H1 (cell line): ENCODE results near the gene CDK5RAP2. TPM values are rescaled to one million over a fixed set of nuclear protein-coding genes. Genes with fewer than 3 reads are reported as not detected.

Source experiments
- CTCF ChIA-PET: fragments of 300-600 bp; sonication (Branson Sonifier 250); formaldehyde crosslinking; loops from one replicate; lab custom pipeline; 2021; ENCODE audit not compliant: partially characterized antibody; lab: Charles Lee
- POLR2A ChIA-PET: fragments of 300-600 bp; sonication (Branson Sonifier 250); formaldehyde crosslinking; loops from one replicate; lab custom pipeline; 2021; ENCODE audit warnings: inconsistent platforms; ENCODE audit not compliant: partially characterized antibody; lab: Charles Lee
- DNase-seq, 2 experiments: peaks; one replicate each; pipeline versions ENCODE4 v3.0.0 to v3.0.0-alpha.2; 2010 to 2022; ENCODE audit warnings: low spot score in 2 of 2, low read depth in 1 of 2, mixed read lengths in 1 of 2
- FAIRE-seq: peaks from 2 replicates; lab custom pipeline; 2011; peaks lifted over from hg19 to GRCh38; lab: Jason Lieb, UNC
- H2AFZ ChIP-seq: 2 replicates; pipeline ENCODE4 v1.8.1; 2012; ENCODE audit warnings: low read length, inconsistent platforms
- H2AK5ac ChIP-seq: 2 replicates; pipeline ENCODE4 v1.6.1; 2013; ENCODE audit warnings: low read depth, low read length
- H2BK120ac ChIP-seq: replicated peaks from 2 replicates; pipeline ENCODE3; 2013; ENCODE audit warnings: low read depth, low read length, inconsistent platforms
- H2BK12ac ChIP-seq: 2 replicates; pipeline ENCODE4 v1.6.1; 2013; ENCODE audit warnings: low read depth, low read length
- H2BK15ac ChIP-seq: 2 replicates; pipeline ENCODE4 v1.6.1; 2013; ENCODE audit warnings: low read length
- H2BK20ac ChIP-seq: 2 replicates; pipeline ENCODE4 v1.6.1; 2013; ENCODE audit warnings: low read length
- H2BK5ac ChIP-seq: 2 replicates; pipeline ENCODE4 v1.6.1; 2013; ENCODE audit warnings: low read depth, low read length
- H3K14ac ChIP-seq: 2 replicates; pipeline ENCODE4 v1.6.1; 2013; ENCODE audit warnings: inconsistent platforms; ENCODE audit not compliant: insufficient read length
- H3K18ac ChIP-seq: 2 replicates; pipeline ENCODE4 v1.6.1; 2013; ENCODE audit warnings: low read length; ENCODE audit errors: extremely low read depth
- H3K23ac ChIP-seq: 2 replicates; pipeline ENCODE4 v1.6.1; 2013; ENCODE audit warnings: inconsistent platforms; ENCODE audit not compliant: insufficient read length
- H3K23me2 ChIP-seq: 2 replicates; pipeline ENCODE4 v1.6.1; 2013; ENCODE audit warnings: low read depth, low read length
- H3K27ac ChIP-seq: 2 replicates; pipeline ENCODE4 v1.6.1; 2011; ENCODE audit warnings: low read depth, low read length, inconsistent platforms
- H3K27me3 ChIP-seq, 4 experiments: replicated peaks in 1 of 4; 1 replicate in 1 of 4; 2 replicates in 3 of 4; pipeline versions ENCODE4 v1.6.1 to v1.8.1; 2011 to 2013; ENCODE audit warnings: low read length in 3 of 4, mild to moderate bottlenecking in 3 of 4, inconsistent platforms in 2 of 4, mixed read lengths in 2 of 4, moderate library complexity in 1 of 4; ENCODE audit not compliant: control insufficient read depth in 3 of 4, insufficient read depth in 3 of 4; ENCODE audit errors: extremely low read depth in 1 of 4
- H3K36me3 ChIP-seq, 4 experiments: 2 replicates each; pipeline versions ENCODE4 v1.6.1 to v1.8.1; 2011 to 2013; ENCODE audit warnings: mild to moderate bottlenecking in 4 of 4, low read length in 3 of 4, moderate library complexity in 2 of 4, control low read depth in 1 of 4, inconsistent platforms in 1 of 4; ENCODE audit not compliant: insufficient read depth in 4 of 4, control insufficient read depth in 2 of 4
- H3K4ac ChIP-seq: replicated peaks from 2 replicates; pipeline ENCODE3; 2013; ENCODE audit warnings: low read length, low read depth, mixed read lengths, inconsistent platforms; ENCODE audit not compliant: insufficient read length
- H3K4me1 ChIP-seq, 4 experiments: replicated peaks in 1 of 4; 1 replicate in 1 of 4; 2 replicates in 3 of 4; pipeline versions ENCODE4 v1.6.1 to v1.8.1; 2011 to 2013; ENCODE audit warnings: low read length in 3 of 4, inconsistent platforms in 2 of 4, mixed read lengths in 1 of 4; ENCODE audit not compliant: insufficient read depth in 4 of 4, control insufficient read depth in 3 of 4
- H3K4me2 ChIP-seq, 2 experiments: 2 replicates each; pipeline versions ENCODE4 v1.6.1 to v1.8.1; 2011 to 2013; ENCODE audit warnings: low read depth in 2 of 2, low read length in 2 of 2, control low read depth in 1 of 2, inconsistent platforms in 1 of 2, mild to moderate bottlenecking in 1 of 2; ENCODE audit not compliant: insufficient read depth in 1 of 2
- H3K4me3 ChIP-seq, 4 experiments: fragments of 200-600, 300-600 bp in 1 of 4; sonication (generic), shearing (Covaris generic), sonication (Bioruptor Twin) in 1 of 4; 2 replicates each; pipeline versions ENCODE4 v1.5.1 to v1.8.1; 2011 to 2016; ENCODE audit warnings: low read length in 4 of 4, low read depth in 3 of 4, control low read depth in 2 of 4, inconsistent platforms in 2 of 4, mild to moderate bottlenecking in 2 of 4, mixed read lengths in 1 of 4, moderate library complexity in 1 of 4; ENCODE audit not compliant: insufficient read depth in 2 of 4; ENCODE audit errors: extremely low read depth in 1 of 4
- H3K56ac ChIP-seq: replicated peaks from 2 replicates; pipeline ENCODE3; 2013; ENCODE audit warnings: low read depth, mild to moderate bottlenecking, mixed read lengths, low read length, inconsistent platforms; ENCODE audit not compliant: insufficient read length
- H3K79me1 ChIP-seq: 2 replicates; pipeline ENCODE4 v1.6.1; 2013; ENCODE audit warnings: low read depth, low read length, control low read depth
- H3K79me2 ChIP-seq, 2 experiments: 2 replicates each; pipeline versions ENCODE4 v1.6.1 to v1.8.1; 2012 to 2013; ENCODE audit warnings: low read length in 2 of 2, mild to moderate bottlenecking in 2 of 2, inconsistent platforms in 1 of 2; ENCODE audit not compliant: insufficient read depth in 2 of 2, control insufficient read depth in 1 of 2
- H3K9ac ChIP-seq, 4 experiments: replicated peaks in 1 of 4; 1 replicate in 1 of 4; 2 replicates in 3 of 4; pipeline versions ENCODE4 v1.6.1 to v1.8.1; 2011 to 2013; ENCODE audit warnings: low read depth in 3 of 4, low read length in 3 of 4, control low read depth in 2 of 4, mild to moderate bottlenecking in 2 of 4, moderate library complexity in 2 of 4, inconsistent platforms in 1 of 4; ENCODE audit errors: extremely low read depth in 1 of 4
- H3K9me3 ChIP-seq, 2 experiments: 2 replicates each; pipeline versions ENCODE4 v1.6.1 to v1.8.1; 2012 to 2013; ENCODE audit warnings: mild to moderate bottlenecking in 2 of 2, moderate library complexity in 2 of 2, control low read depth in 1 of 2, inconsistent platforms in 1 of 2, low read depth in 1 of 2, low read length in 1 of 2, mixed read lengths in 1 of 2; ENCODE audit not compliant: insufficient read depth in 2 of 2
- H4K20me1 ChIP-seq, 2 experiments: replicated peaks in 1 of 2; 2 replicates each; pipeline versions ENCODE3 to v1.8.1; 2011 to 2013; ENCODE audit warnings: inconsistent platforms in 2 of 2, low read length in 2 of 2, mild to moderate bottlenecking in 1 of 2; ENCODE audit not compliant: insufficient read depth in 2 of 2, control insufficient read depth in 1 of 2
- H4K5ac ChIP-seq: 2 replicates; pipeline ENCODE4 v1.6.1; 2013; ENCODE audit warnings: low read length, low read depth, mixed read lengths, inconsistent platforms; ENCODE audit not compliant: insufficient read length
- H4K8ac ChIP-seq: 2 replicates; pipeline ENCODE4 v1.8.0; 2013; ENCODE audit warnings: mild to moderate bottlenecking, moderate library complexity, low read length, inconsistent platforms; ENCODE audit not compliant: insufficient read depth; ENCODE audit errors: extremely low read depth
- H4K91ac ChIP-seq: replicated peaks from 2 replicates; pipeline ENCODE3; 2013; ENCODE audit warnings: low read length, mixed read lengths, inconsistent platforms; ENCODE audit not compliant: insufficient read length
- YY1 ChIP-seq: IDR thresholded peaks from 2 replicates; pipeline ENCODE4 v1.6.1; 2011; ENCODE audit warnings: low read depth, mild to moderate bottlenecking, low read length
- WGBS, 2 experiments: shearing (Covaris generic) in 1 of 2; methylation state at CpG; one replicate each; pipeline versions ENCODE4 v1.1.6 to v1.1.7; 2013 to 2015; ENCODE audit warnings: low lambda C conversion rate in 2 of 2, mixed read lengths in 2 of 2, inconsistent platforms in 1 of 2, low coverage in 1 of 2, missing lambda C conversion rate in 1 of 2; ENCODE audit not compliant: insufficient replicate concordance in 2 of 2, insufficient coverage in 1 of 2, insufficient read length in 1 of 2; ENCODE audit errors: extremely low coverage in 1 of 2, missing lambda C conversion rate in 1 of 2; 5-methylcytosine and 5-hydroxymethylcytosine counted together
- polyA plus RNA-seq, 7 experiments: library from polyadenylated mRNA; depleted of rRNA in 3 of 7; stranded (reverse) in 5 of 7; unstranded in 2 of 7; fragments of >200 nt in 5 of 7; fragments of 200-250 nt in 2 of 7; gene quantifications; 1 replicate in 5 of 7; 2 replicates in 1 of 7; 4 replicates in 1 of 7; pipeline versions ENCODE4 v1.2.1 to v1.2.3, GENCODE V29; 2011 to 2013; ENCODE audit warnings: missing spikeins in 2 of 7, mixed read lengths in 2 of 7
- total RNA-seq: library from RNA; stranded (reverse); fragmentation: NEBNext Ultra II Directional; extraction: Animal tissue kit (Norgen Biotek cat#: 25700); gene quantifications from 2 replicates; pipeline ENCODE4 v1.2.1, GENCODE V29; 2021

Gene CDK5RAP2
- total and polyA plus RNA-seq, 2 of the 8 experiments (the other 6 are each of a cell fraction or from before 2014, with no cell fraction given) = 19.8 to 49.4 TPM

GRCh38 chr9:120555839-120556238, 24.1 kb downstream of the CDK5RAP2 start:
- Histone ChIP-seq H2BK20ac (no peak overlapping the region), H3K79me1 (peaks cover 6% of the 10 kb centered on the region; the same call in 1 of the 2 replicates), H3K79me2 (peaks cover 0 to 29% of the 10 kb centered on the region in 2 experiments; a peak in 2 of 4 replicates), H3K14ac (no peak overlapping the region), H3K27ac (no peak overlapping the region), H3K23me2 (no peaks in the 10 kb centered on the region), H4K91ac (no peak overlapping the region), H3K9me3 (no peaks in the 10 kb centered on the region), H3K4ac (no peak overlapping the region), H3K18ac (no peak overlapping the region), H2BK5ac (no peak overlapping the region), H3K4me2 (no peak overlapping the region), H3K23ac (no peak overlapping the region), H4K5ac (no peak overlapping the region), H2BK120ac (no peak overlapping the region), H2BK15ac (no peak overlapping the region), H3K27me3 (no peaks in the 10 kb centered on the region), H4K8ac (no peak overlapping the region), H3K36me3 (peaks cover 0 to 3% (median 1%) of the 10 kb centered on the region in 4 experiments; a peak in 2 of 8 replicates), H4K20me1 (peaks cover 3 to 5% of the 10 kb centered on the region in 2 experiments), H2BK12ac (no peak overlapping the region), H3K4me1 (no peaks in the 10 kb centered on the region), H3K9ac (no peak overlapping the region), H2AFZ (no peak overlapping the region), H3K56ac (no peak overlapping the region), H3K4me3 (no peak overlapping the region), H2AK5ac (no peak overlapping the region)
- WGBS, 2 experiments = 91% methylated on average over 4 of the region's 4 CpGs; no CpG with 5 or more reads in 1 of the 2 experiments
- FAIRE-seq (no peak), DNase-seq (no peak)
- CTCF ChIA-PET = interaction anchor here (0.6 kb wide), 2 partner anchors 44 to 97 kb away, joined by 4 read pairs; no protein-coding TSS in a partner anchor
- POLR2A ChIA-PET = interaction anchor here (0.6 kb wide), 1 partner anchor 330 kb away, joined by 3 read pairs; no protein-coding TSS in a partner anchor
- no peak for TF ChIP-seq YY1
